ENCODE measurements around the gene GABRR1.

DNA sequence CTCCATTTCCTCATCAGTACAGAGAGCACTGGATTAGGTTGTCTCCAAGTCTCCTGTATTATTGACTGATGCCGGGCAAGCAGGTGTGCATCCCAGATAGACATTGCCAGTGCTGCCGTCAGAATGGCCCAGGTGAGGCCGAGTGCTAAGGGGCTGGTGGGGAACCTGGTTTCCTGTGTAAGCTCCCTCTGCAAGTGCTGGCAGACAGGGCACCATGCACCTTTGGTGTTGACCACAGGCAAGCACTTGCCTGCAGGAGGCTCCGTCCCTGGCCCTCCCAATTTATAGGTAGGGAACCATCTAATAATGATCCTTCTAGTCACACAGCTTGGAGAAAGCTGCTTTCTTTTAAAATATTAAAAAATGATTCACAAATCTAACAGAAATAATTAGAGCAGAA lies 747 bp downstream of the GABRR1 start:
- TF ChIP-seq CTCF (IDR thresholded peaks at IDR 0.05 in 2 of 3, conservative IDR thresholded peaks at IDR 0.05 in 1 of 3; ENCODE audit: borderline replicate concordance in 1 of 3, insufficient read depth in 1 of 3, low read depth in 2 of 3, low read length in 2 of 3) = no peak
- TF ChIP-seq ZNF274 (IDR thresholded peaks at IDR 0.05; ENCODE audit: low read depth, low read length) = no peak
- TF ChIP-seq EZH2 (IDR thresholded peaks at IDR 0.05) = no peak
- TF ChIP-seq REST (IDR thresholded peaks at IDR 0.05; ENCODE audit: low read depth) = no peak
- TF ChIP-seq POLR2A (IDR thresholded peaks at IDR 0.05; ENCODE audit: borderline replicate concordance, extremely low read depth, insufficient read depth, insufficient read length) = no peak
- TF ChIP-seq RAD21 (IDR thresholded peaks at IDR 0.05; ENCODE audit: low read depth) = no peak
- no peak for TF ChIP-seq TCF7L2 (IDR thresholded peaks at IDR 0.05; ENCODE audit: borderline replicate concordance, extremely low read depth, insufficient read depth, insufficient read length)
- no peak for TF ChIP-seq MAX (IDR thresholded peaks at IDR 0.05)
- TF ChIP-seq ATF3 (IDR thresholded peaks at IDR 0.05) = no peak
- no peak for TF ChIP-seq SIN3A (IDR thresholded peaks at IDR 0.05; ENCODE audit: low read depth)
- TF ChIP-seq POLR2AphosphoS5 (IDR thresholded peaks at IDR 0.05; ENCODE audit: low read depth, low read length) = no peak
- no peak for TF ChIP-seq YY1 (IDR thresholded peaks at IDR 0.05; ENCODE audit: extremely low read depth, insufficient replicate concordance, low read depth, low read length)
- TF ChIP-seq EGR1 (IDR thresholded peaks at IDR 0.05; ENCODE audit: low read depth) = no peak

Measured in HCT116 (cell line).